ENCODE measurements around the gene LSAMP. TPM values are rescaled to one million over a fixed set of nuclear protein-coding genes. Genes with fewer than 3 reads are reported as not detected.

The LSAMP gene
- total RNA-seq, 1 experiment from 2014 or later, result 0.90 TPM

GRCh38 chr3:115999613-116000012 is 445.7 kb downstream of the LSAMP start:
- peak overlapping the region in 1 of 3 experiments; percentile 63; a peak in 1 of 7 replicates for H3K27ac Mint-ChIP-seq
- H3K9me3 Mint-ChIP-seq, result no peaks in the 10 kb centered on the region; a peak in 1 of 5 replicates
- peaks cover 14 to 19% of the 10 kb centered on the region in 2 experiments for H3K4me1 Mint-ChIP-seq
- no peaks in the 10 kb centered on the region for H3K36me3 Mint-ChIP-seq (ENCODE audit: insufficient read depth in 1 of 3, low read depth in 3 of 3)
- peak; percentile 29 for DNase-seq
- Histone ChIP-seq H2AK5ac (ENCODE audit: insufficient read length, low read length) (no peak overlapping the region), H4K20me1 (ENCODE audit: control insufficient read depth, insufficient read depth, insufficient read length) (no peaks in the 10 kb centered on the region), H3K9me3 (ENCODE audit: control insufficient read depth, low read depth, low read length) (no peaks in the 10 kb centered on the region), H3K79me2 (ENCODE audit: insufficient read depth, low read length) (no peaks in the 10 kb centered on the region), H3T11ph (ENCODE audit: low read length) (no peak overlapping the region), H3K4me2 (ENCODE audit: insufficient read depth, insufficient read length, low read length) (no peak overlapping the region), H3K23ac (ENCODE audit: insufficient read length, low read depth, low read length) (no peak overlapping the region), H4K5ac (ENCODE audit: insufficient read length, low read depth, low read length) (no peak overlapping the region), H2AFZ (ENCODE audit: low read length) (no peak overlapping the region), H3K79me1 (ENCODE audit: insufficient read depth, low read depth, low read length, poor library complexity, severe bottlenecking) (no peaks in the 10 kb centered on the region), H3K23me2 (ENCODE audit: insufficient read length, low read depth, low read length, poor library complexity, severe bottlenecking) (no peaks in the 10 kb centered on the region), H2BK12ac (ENCODE audit: insufficient read length, low read depth, low read length) (no peak overlapping the region), H3K4me1 (ENCODE audit: insufficient read depth, low read length) (no peaks in the 10 kb centered on the region; the same call in 1 of the 2 replicates), H3K4ac (ENCODE audit: low read depth, low read length) (no peak overlapping the region), H3K14ac (ENCODE audit: insufficient read depth, low read length) (0 out of 2 replicates have a peak overlapping the region, but pooled peaks have one; percentile 8), H2BK15ac (ENCODE audit: low read depth, low read length) (no peak overlapping the region), H3K9ac (ENCODE audit: extremely low read depth, insufficient read length, low read length) (no peak overlapping the region), H3K56ac (ENCODE audit: insufficient read length, low read depth, low read length) (no peak overlapping the region), H4K91ac (ENCODE audit: insufficient read length, low read depth, low read length) (no peak overlapping the region), H2BK20ac (ENCODE audit: low read depth, low read length, poor library complexity, severe bottlenecking) (no peak overlapping the region), H3K27ac (ENCODE audit: insufficient read length, low read depth, low read length) (no peak overlapping the region), H4K8ac (replicated peaks; ENCODE audit: insufficient read length, low read depth, low read length) (no peak overlapping the region), H3K18ac (ENCODE audit: insufficient read length, low read depth, low read length) (no peak overlapping the region), H3K27me3 (ENCODE audit: insufficient read depth, low read length) (no peaks in the 10 kb centered on the region), H2BK120ac (ENCODE audit: low read depth, low read length, poor library complexity, severe bottlenecking) (no peak overlapping the region), H2BK5ac (ENCODE audit: insufficient read length, low read length) (no peak overlapping the region)
- H3K4me3 Mint-ChIP-seq, result no peak overlapping the region
- whole genome bisulfite sequencing (ENCODE audit: extremely low coverage, insufficient read length, low lambda C conversion rate), result no CpG with 5 or more reads among the region's 4 CpGs
- H3K27me3 Mint-ChIP-seq (ENCODE audit: low read depth), result peaks cover 4% of the 10 kb centered on the region; the same call in 1 of the 2 replicates
- TF ChIP-seq CTCF (conservative IDR thresholded peaks at IDR 0.05), result no peak
